ENCODE results near the gene SCAMP4. TPM values are rescaled to one million over a fixed set of nuclear protein-coding genes. Genes with fewer than 3 reads are reported as not detected.

The SCAMP4 gene
- total RNA-seq, 1 donor from 2014 or later: 65.0 TPM

DNA sequence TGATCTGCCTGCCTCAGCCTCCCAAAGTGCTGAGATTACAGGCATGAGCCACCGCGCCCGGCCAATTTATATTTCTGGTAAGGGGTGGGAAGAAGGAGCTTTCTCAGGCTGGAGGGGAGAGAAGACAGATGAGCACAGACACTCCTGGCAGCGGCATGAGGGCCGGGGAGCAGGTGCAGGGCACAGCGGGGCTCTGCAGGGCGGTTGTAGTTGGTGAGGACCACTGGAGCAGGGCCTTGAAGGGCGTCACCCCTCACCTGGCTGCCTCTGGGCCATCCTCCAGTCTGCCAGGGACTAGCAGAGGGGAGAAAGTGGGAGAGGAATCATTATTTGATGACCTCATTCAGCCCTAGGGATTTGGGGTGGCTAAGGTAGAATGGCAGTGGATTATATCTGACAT lies 27.2 kb downstream of the SCAMP4 start:
- TF ChIP-seq, protein P1, sequence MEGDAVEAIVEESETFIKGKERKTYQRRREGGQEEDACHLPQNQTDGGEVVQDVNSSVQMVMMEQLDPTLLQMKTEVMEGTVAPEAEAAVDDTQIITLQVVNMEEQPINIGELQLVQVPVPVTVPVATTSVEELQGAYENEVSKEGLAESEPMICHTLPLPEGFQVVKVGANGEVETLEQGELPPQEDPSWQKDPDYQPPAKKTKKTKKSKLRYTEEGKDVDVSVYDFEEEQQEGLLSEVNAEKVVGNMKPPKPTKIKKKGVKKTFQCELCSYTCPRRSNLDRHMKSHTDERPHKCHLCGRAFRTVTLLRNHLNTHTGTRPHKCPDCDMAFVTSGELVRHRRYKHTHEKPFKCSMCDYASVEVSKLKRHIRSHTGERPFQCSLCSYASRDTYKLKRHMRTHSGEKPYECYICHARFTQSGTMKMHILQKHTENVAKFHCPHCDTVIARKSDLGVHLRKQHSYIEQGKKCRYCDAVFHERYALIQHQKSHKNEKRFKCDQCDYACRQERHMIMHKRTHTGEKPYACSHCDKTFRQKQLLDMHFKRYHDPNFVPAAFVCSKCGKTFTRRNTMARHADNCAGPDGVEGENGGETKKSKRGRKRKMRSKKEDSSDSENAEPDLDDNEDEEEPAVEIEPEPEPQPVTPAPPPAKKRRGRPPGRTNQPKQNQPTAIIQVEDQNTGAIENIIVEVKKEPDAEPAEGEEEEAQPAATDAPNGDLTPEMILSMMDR (IDR thresholded peaks at IDR 0.05): no peak
- intact Hi-C loops (cut with DNase I): no loop called here
- peaks cover 14% of the 10 kb centered on the region for H3K4me1 ChIP-seq
- no peak overlapping the region for H3K27ac ChIP-seq
- H3K9me3 ChIP-seq: no peaks in the 10 kb centered on the region
- no peaks in the 10 kb centered on the region for H3K36me3 ChIP-seq
- DNase-seq (no peak), ATAC-seq (no peak)
- H3K27me3 ChIP-seq (ENCODE audit: low read depth): no peaks in the 10 kb centered on the region
- no peak overlapping the region for H3K4me3 ChIP-seq

DNA sequence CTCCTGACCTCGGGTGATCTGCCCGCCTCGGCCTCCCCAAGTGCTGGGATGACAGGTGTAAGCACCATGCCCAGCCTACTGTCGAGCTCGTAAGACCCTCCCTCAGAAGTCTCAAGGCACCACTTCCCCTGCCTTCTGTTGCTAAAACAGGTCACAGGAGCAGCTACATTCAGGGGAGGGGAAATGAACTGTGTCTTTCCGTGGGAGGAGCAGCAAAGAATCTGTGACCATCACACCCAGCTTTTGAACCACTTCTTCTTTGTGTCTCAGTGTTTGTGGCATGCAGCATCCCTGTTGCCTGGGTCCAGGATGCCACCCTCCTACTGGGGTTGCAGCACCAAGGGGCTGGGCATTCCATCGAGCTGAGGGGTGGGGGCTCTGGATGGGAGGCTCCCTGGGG lies 28.0 kb downstream of the SCAMP4 start:
- DNase-seq (no peak), ATAC-seq (no peak)
- H3K9me3 ChIP-seq: no peaks in the 10 kb centered on the region
- H3K27me3 ChIP-seq (ENCODE audit: low read depth): no peaks in the 10 kb centered on the region
- H3K27ac ChIP-seq: no peak overlapping the region
- no peak overlapping the region for H3K4me3 ChIP-seq
- TF ChIP-seq, protein P1 (IDR thresholded peaks at IDR 0.05): no peak
- intact Hi-C loops (cut with DNase I): no loop called here
- peaks cover 14% of the 10 kb centered on the region for H3K4me1 ChIP-seq
- no peaks in the 10 kb centered on the region for H3K36me3 ChIP-seq

DNA sequence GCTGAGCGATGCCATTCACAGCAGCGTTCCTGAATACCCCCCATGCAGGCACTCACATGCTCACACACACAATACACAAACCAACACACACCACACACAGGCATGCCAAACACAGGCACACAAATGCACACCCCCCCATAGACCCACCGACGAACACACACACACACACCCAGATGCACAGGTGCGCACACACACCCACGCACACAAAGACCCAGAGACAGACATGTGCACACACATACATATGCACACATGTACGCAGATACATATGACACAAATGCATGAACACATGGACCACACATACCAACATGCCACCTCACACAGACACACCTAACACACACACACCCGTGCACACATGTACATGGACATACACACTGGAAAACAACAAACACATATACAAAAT lies 28.7 kb downstream of the SCAMP4 start:
- intact Hi-C loops (cut with DNase I): no loop called here
- Histone ChIP-seq H3K4me3 (no peak overlapping the region), H3K27ac (no peak overlapping the region), H3K36me3 (no peaks in the 10 kb centered on the region), H3K9me3 (no peaks in the 10 kb centered on the region), H3K27me3 (ENCODE audit: low read depth) (no peaks in the 10 kb centered on the region), H3K4me1 (peaks cover 12% of the 10 kb centered on the region)
- TF ChIP-seq, protein P1 (IDR thresholded peaks at IDR 0.05): no peak
- DNase-seq: no peak
- no peak for ATAC-seq

DNA sequence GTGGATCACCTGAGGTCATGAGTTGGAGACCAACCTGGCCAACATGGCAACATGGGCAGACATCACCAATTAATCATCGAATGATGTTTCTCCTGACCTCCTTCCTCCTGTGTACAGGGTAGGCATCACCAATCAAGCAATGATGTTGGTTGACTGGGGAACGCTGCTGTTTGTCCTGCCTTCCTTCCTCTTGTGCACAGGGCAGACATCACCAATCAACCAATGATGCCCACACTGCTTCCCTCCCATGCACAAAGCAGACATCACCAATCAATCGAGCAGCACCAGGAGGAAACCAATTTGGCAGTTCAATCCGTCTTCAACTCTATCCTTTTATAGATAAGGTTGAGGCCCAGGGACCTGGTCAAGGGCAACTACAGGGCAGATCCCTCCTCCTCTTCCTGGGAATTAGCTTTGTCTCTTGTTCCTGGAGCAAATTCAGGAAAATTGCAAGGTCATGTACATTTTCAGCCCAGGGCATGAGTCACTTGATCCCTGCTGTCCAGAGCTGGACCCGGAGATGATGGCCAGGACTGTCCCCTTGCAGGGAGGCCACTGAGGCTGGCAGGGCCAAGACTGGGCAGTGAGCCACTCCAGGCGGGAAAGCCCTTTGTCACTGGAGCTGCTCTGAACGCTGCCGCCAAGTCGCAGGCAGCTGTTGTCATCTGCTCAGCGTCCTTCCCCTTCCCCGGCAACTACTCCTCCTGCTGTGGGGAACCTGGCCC lies 30.4 kb downstream of the SCAMP4 start:
- Histone ChIP-seq H3K27me3 (ENCODE audit: low read depth) (no peaks in the 10 kb centered on the region), H3K4me1 (peaks cover 10% of the 10 kb centered on the region), H3K36me3 (no peaks in the 10 kb centered on the region), H3K27ac (no peak overlapping the region), H3K4me3 (no peak overlapping the region), H3K9me3 (no peaks in the 10 kb centered on the region)
- intact Hi-C loops (cut with DNase I): no loop called here
- DNase-seq (no peak), ATAC-seq (no peak)
- TF ChIP-seq, protein P1 (IDR thresholded peaks at IDR 0.05): no peak

DNA sequence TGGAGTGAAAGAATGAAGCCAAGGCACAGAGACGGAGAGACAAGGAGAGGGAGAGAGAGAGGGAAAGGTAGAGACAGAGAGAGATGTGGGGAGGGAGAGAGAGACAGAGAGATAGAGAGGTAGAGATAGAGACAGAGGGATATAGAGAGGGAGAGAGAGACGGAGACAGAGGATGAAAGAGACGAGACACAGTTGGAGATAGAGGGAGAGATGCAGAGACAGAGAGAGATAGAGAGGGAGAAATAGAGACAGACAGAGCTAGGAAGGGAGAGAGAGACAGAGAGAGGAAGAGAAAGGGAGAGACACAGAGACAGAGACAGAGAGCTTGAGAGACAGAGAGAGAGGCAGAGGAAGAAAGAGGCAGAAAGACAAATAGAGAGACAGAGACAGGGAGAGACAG lies 31.2 kb downstream of the SCAMP4 start:
- intact Hi-C loops (cut with DNase I): no loop called here
- TF ChIP-seq, protein P1 (IDR thresholded peaks at IDR 0.05): no peak
- Histone ChIP-seq H3K27me3 (ENCODE audit: low read depth) (no peaks in the 10 kb centered on the region), H3K9me3 (no peaks in the 10 kb centered on the region), H3K4me1 (peaks cover 10% of the 10 kb centered on the region), H3K4me3 (no peak overlapping the region), H3K27ac (no peak overlapping the region), H3K36me3 (no peaks in the 10 kb centered on the region)
- no peak for ATAC-seq
- no peak for DNase-seq
